Panc1 (cell line): ENCODE results near the gene VAMP8. TPM values are rescaled to one million over a fixed set of nuclear protein-coding genes. Genes with fewer than 3 reads are reported as not detected.

ENCODE experiments used
- ATAC-seq: fragments of 200-7000 bp; cut with Tn5 transposase; 2 replicates; pipeline ENCODE4 v1.9.1; 2020; ENCODE audit warnings: mild to moderate bottlenecking, moderate library complexity
- BruUV-seq: library from RNA; stranded (reverse); fragments of 400-500 nt; replicated peaks from 2 replicates; lab custom pipeline; 2021; lab: Mats Ljungman, UMichigan
- CTCF ChIA-PET: fragments of 300-600 bp; sonication (Branson Sonifier 250); formaldehyde crosslinking; loops from one replicate; lab custom pipeline; 2022; ENCODE audit warnings: antibody characterized with exemption; lab: Charles Lee
- POLR2A ChIA-PET: fragments of 300-600 bp; sonication (Branson Sonifier 250); formaldehyde crosslinking; loops from one replicate; lab custom pipeline; 2022; ENCODE audit warnings: antibody characterized with exemption; lab: Charles Lee
- DNase-seq: peaks from one replicate; pipeline ENCODE4 v3.0.0-alpha.2; 2010; ENCODE audit warnings: low read depth, low spot score
- H3K27ac ChIP-seq: 2 replicates; pipeline ENCODE4 v1.5.1; 2011; ENCODE audit warnings: mild to moderate bottlenecking, low read length, inconsistent platforms
- H3K27me3 ChIP-seq: fragments of 200-500 bp; sonication (Bioruptor generic); 2 replicates; pipeline ENCODE4 v1.6.0; 2014; ENCODE audit warnings: low read length, inconsistent platforms; ENCODE audit not compliant: control insufficient read depth, insufficient read depth
- H3K36me3 ChIP-seq: fragments of 200-500 bp; sonication (Bioruptor generic); 2 replicates; pipeline ENCODE4 v1.5.1; 2014; ENCODE audit warnings: inconsistent platforms, mild to moderate bottlenecking, low read length, moderate library complexity; ENCODE audit not compliant: control insufficient read depth, insufficient read depth
- H3K4me1 ChIP-seq: 2 replicates; pipeline ENCODE4 v1.5.1; 2011; ENCODE audit warnings: inconsistent platforms, mild to moderate bottlenecking, low read length, moderate library complexity; ENCODE audit not compliant: control insufficient read depth, insufficient read depth
- H3K4me3 ChIP-seq, 2 experiments: 2 replicates each; pipeline ENCODE4 v1.5.1; 2011 to 2012; ENCODE audit warnings: low read depth in 2 of 2, low read length in 2 of 2, mild to moderate bottlenecking in 2 of 2, inconsistent platforms in 1 of 2, moderate library complexity in 1 of 2
- H3K9me3 ChIP-seq: fragments of 200-500 bp; sonication (Bioruptor generic); 2 replicates; pipeline ENCODE4 v1.5.1; 2014; ENCODE audit warnings: low read depth, mild to moderate bottlenecking, inconsistent platforms, low read length, moderate library complexity; ENCODE audit not compliant: control insufficient read depth, insufficient read depth
- POLR2AphosphoS5 ChIP-seq: IDR thresholded peaks from 2 replicates; pipeline ENCODE4 v1.6.1; 2012; ENCODE audit warnings: mild to moderate bottlenecking, low read depth, low read length, moderate library complexity
- SIN3A ChIP-seq: IDR thresholded peaks from 2 replicates; pipeline ENCODE4 v1.6.1; 2012; ENCODE audit warnings: low read depth, mild to moderate bottlenecking, low read length, moderate library complexity, borderline replicate concordance; ENCODE audit not compliant: insufficient read depth
- TCF7L2 ChIP-seq: IDR thresholded peaks from 2 replicates; pipeline ENCODE4 v1.6.1; 2011; ENCODE audit warnings: mild to moderate bottlenecking, low read depth, low read length, inconsistent platforms
- in situ Hi-C: cut with HindIII; loops from 2 replicates; pipeline ENCODE4 v1.10.0; 2016; ENCODE audit warnings: low sequenced_read_pairs, low pct_unique_long_range_greater_than_20kb
- intact Hi-C: fragments of 100-400 bp; cut with micrococcal nuclease; formaldehyde crosslinking; loops from one replicate; pipeline ENCODE4 v1.10.0; 2022; ENCODE audit not compliant: unreplicated experiment
- total RNA-seq: library from RNA; stranded (reverse); gene quantifications from one replicate; pipeline ENCODE4 v1.2.1, GENCODE V29; 2021; ENCODE audit not compliant: unreplicated experiment
- TF ChIP-seq, protein P1 (sequence below), 2 experiments: IDR thresholded peaks; 2 replicates each; pipeline ENCODE4 v1.6.1; 2011 to 2012; ENCODE audit warnings: low read depth in 2 of 2, control low read depth in 1 of 2, low read length in 1 of 2, mild to moderate bottlenecking in 1 of 2, moderate library complexity in 1 of 2; ENCODE audit not compliant: insufficient read depth in 1 of 2
- TF ChIP-seq, protein P2 (sequence below): fragments of 450-650 bp; IDR thresholded peaks from 2 replicates; pipeline ENCODE4 v1.5.1; 2017; ENCODE audit warnings: mild to moderate bottlenecking

VAMP8 gene
- total RNA-seq, 1 experiment from 2014 or later = 93.2 TPM

DNA sequence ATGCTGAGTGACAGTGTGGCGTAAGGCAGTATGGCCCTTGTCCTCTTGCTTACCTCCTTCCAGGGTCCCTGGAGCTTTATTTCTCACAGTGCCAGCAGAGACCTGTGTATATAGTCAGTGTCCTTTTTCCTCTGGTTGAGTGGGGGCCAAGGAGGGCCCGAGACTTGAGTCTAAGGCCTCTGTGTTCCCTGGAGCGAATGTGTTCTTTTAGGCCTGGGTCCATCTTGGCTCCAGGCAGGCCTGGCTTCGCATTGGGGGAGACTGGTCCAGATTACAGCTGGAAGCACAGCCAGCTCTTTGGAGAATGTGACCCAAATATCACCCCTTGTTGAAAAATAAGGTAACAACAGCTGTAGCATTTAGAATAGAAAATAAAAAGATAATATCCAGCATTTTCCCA is 11.8 kb downstream of the VAMP8 start:
- no peaks in the 10 kb centered on the region for H3K27me3 ChIP-seq
- intact Hi-C loops = no loop called here
- peaks cover 17% of the 10 kb centered on the region for H3K4me1 ChIP-seq
- DNase-seq = no peak
- H3K36me3 ChIP-seq = no peaks in the 10 kb centered on the region
- in situ Hi-C loops = no loop called here
- no TSS peak for BruUV-seq
- TF ChIP-seq TCF7L2 = no peak
- TF ChIP-seq, protein P1, sequence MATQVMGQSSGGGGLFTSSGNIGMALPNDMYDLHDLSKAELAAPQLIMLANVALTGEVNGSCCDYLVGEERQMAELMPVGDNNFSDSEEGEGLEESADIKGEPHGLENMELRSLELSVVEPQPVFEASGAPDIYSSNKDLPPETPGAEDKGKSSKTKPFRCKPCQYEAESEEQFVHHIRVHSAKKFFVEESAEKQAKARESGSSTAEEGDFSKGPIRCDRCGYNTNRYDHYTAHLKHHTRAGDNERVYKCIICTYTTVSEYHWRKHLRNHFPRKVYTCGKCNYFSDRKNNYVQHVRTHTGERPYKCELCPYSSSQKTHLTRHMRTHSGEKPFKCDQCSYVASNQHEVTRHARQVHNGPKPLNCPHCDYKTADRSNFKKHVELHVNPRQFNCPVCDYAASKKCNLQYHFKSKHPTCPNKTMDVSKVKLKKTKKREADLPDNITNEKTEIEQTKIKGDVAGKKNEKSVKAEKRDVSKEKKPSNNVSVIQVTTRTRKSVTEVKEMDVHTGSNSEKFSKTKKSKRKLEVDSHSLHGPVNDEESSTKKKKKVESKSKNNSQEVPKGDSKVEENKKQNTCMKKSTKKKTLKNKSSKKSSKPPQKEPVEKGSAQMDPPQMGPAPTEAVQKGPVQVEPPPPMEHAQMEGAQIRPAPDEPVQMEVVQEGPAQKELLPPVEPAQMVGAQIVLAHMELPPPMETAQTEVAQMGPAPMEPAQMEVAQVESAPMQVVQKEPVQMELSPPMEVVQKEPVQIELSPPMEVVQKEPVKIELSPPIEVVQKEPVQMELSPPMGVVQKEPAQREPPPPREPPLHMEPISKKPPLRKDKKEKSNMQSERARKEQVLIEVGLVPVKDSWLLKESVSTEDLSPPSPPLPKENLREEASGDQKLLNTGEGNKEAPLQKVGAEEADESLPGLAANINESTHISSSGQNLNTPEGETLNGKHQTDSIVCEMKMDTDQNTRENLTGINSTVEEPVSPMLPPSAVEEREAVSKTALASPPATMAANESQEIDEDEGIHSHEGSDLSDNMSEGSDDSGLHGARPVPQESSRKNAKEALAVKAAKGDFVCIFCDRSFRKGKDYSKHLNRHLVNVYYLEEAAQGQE (IDR thresholded peaks at IDR 0.05; ENCODE audit: insufficient read depth in 1 of 2, low read depth in 2 of 2, low read length in 1 of 2) = no peak
- no peak for TF ChIP-seq SIN3A
- CTCF ChIA-PET = no interaction called here
- H3K9me3 ChIP-seq = no peaks in the 10 kb centered on the region
- no peak overlapping the region for H3K4me3 ChIP-seq
- H3K27ac ChIP-seq = no peak overlapping the region
- ATAC-seq = no peak
- POLR2A ChIA-PET = no interaction called here

DNA sequence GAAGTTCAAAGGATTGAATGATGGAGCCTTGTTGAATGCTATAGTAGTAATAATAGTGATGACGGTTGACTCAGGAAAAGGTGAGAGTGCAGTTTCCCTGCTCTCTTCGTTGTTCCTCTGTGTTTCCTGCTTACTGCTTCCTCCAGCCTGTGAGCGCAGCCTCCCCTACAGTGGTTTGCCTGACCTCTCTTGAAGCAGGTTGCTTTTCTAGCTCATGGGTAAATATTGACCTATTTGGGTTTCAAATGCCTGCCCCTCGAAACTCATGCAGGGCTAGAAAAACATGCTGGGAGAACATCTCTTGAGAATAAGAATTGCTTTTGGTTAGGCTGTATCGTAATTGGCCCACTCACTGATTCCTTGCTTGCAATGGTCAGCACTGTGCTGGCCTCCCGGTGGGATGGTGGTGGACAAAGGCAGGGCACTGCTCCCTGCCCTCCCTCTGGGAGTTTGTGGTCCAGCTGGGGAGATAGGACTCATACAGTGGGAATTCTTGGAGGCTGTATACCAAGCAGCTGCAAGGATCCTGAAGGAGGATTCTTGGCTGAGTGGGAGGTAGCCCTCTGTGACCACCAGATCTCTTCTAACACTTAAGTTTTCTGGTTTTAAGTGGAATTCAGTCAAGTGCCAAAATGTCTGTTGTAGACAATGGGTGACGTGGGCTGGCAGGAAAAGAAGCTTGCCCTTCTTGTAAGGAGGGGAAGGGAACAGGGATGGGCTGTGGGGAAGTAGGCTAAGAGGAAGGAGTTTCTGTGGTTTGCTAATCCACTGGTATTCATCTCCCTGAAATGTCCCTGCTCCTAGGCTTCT is 12.8 kb downstream of the VAMP8 start:
- DNase-seq (no peak), ATAC-seq (no peak)
- BruUV-seq = no TSS peak
- intact Hi-C loops (no loop called here), in situ Hi-C loops (no loop called here)
- Histone ChIP-seq H3K4me1 (peaks cover 16% of the 10 kb centered on the region), H3K27me3 (no peaks in the 10 kb centered on the region), H3K27ac (no peak overlapping the region), H3K9me3 (no peaks in the 10 kb centered on the region), H3K36me3 (no peaks in the 10 kb centered on the region), H3K4me3 (no peak overlapping the region)
- ChIA-PET CTCF (no interaction called here), POLR2A (interaction anchor here (0.5 kb wide), 1 partner anchor 31 kb away, joined by 5 read pairs; no protein-coding TSS in a partner anchor)
- TF ChIP-seq SIN3A = no peak

DNA sequence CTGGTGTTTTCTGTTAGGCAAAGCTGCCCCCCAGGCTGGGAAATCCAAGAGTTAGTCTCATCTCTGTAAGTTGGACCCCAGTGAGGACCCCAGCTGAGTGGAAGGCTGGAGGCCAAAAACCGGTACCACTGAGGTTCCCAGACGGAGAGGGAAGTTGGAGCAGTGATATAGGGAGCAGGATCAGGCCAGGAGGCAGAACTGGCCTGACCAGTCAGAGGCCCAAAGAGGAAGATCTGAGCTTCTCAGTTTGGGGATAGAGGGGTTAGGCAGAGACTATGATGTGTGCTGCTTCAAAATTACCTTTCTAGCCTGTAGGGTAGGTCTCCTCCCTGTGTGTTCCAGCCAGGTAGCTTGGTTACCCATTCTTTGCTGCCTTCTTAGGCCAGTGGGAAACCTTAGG is 13.6 kb downstream of the VAMP8 start:
- in situ Hi-C loops = no loop called here
- H3K4me1 ChIP-seq = peaks cover 9% of the 10 kb centered on the region
- TF ChIP-seq, protein P1 (IDR thresholded peaks at IDR 0.05; ENCODE audit: insufficient read depth in 1 of 2, low read depth in 2 of 2, low read length in 1 of 2) = no peak
- TF ChIP-seq POLR2AphosphoS5 (no peak), SIN3A (no peak), TCF7L2 (no peak)
- TF ChIP-seq, protein P2, sequence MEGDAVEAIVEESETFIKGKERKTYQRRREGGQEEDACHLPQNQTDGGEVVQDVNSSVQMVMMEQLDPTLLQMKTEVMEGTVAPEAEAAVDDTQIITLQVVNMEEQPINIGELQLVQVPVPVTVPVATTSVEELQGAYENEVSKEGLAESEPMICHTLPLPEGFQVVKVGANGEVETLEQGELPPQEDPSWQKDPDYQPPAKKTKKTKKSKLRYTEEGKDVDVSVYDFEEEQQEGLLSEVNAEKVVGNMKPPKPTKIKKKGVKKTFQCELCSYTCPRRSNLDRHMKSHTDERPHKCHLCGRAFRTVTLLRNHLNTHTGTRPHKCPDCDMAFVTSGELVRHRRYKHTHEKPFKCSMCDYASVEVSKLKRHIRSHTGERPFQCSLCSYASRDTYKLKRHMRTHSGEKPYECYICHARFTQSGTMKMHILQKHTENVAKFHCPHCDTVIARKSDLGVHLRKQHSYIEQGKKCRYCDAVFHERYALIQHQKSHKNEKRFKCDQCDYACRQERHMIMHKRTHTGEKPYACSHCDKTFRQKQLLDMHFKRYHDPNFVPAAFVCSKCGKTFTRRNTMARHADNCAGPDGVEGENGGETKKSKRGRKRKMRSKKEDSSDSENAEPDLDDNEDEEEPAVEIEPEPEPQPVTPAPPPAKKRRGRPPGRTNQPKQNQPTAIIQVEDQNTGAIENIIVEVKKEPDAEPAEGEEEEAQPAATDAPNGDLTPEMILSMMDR = no peak
- DNase-seq (no peak), ATAC-seq (no peak)
- no peaks in the 10 kb centered on the region for H3K27me3 ChIP-seq
- CTCF ChIA-PET = no interaction called here
- BruUV-seq = no TSS peak
- H3K36me3 ChIP-seq = peaks cover 2% of the 10 kb centered on the region; the same call in 1 of the 2 replicates
- H3K4me3 ChIP-seq = no peak overlapping the region
- POLR2A ChIA-PET = interaction anchor here (0.5 to 0.7 kb wide), 2 partner anchors 31 to 73 kb away, joined by 3 to 5 read pairs; no protein-coding TSS in a partner anchor
- no peaks in the 10 kb centered on the region for H3K9me3 ChIP-seq
- no peak overlapping the region for H3K27ac ChIP-seq
- intact Hi-C loops = no loop called here
